UCSD-AML1 (cell line): ENCODE data around the gene ELAVL4.

ENCODE experiments used
- DNase-seq: peaks from one replicate; lab custom pipeline; 2025; ENCODE audit not compliant: unreplicated experiment; lab: John Stamatoyannopoulos, UW

Gene ELAVL4

DNA sequence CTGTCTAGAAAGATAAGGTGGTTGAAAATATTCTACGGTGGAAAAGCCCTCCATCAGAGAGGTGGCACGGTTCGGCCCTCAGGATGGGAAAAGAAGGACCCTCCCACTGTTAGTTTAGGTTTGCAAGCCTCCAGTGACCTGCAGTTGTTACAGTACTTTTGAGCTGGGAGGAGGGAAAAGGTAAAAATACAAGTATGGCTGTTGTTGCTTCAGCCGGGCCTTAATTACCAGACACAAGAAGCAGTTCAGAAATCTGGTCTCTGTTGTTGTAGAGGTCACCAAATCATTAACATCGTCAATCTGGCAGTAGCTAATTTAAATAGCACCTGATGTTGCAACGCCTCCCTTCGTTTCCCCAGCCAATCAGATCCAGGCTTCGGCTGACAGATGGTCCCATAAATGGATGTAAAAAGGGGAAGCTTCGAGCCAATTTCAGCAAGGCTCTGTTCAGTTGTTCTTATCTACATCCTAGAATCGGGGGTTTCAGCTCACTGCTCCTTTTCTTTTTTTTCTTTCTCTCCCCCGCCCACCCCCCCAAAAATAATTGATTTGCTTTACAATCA lies at the start of gene ELAVL4:
Gene ELAVL4 (plus strand): TSS at position 424 of the 563 bp plus-strand sequence. CDS start 270 bp downstream, outside the sequence.
- DNase-seq, result no peak

DNA sequence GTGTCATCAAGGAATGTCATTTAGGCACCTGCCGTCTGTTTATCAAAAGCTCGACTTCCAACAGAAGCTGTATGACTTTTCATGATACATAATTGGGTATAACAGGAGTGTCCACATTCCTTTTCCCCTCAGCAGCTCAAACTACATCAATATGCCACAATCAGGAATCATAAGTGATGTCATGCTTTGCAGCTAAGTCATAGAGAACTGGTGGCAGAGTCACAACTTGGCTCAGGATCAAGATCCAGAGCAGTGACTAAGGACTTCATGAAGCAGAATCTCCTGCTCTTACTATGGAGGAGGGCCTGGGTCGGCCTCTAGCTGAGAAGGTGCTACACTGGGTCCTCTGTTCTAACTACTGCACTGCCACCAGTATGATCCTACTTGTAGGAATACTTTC lies 48.4 kb upstream of the ELAVL4 start:
- DNase-seq, result no peak

DNA sequence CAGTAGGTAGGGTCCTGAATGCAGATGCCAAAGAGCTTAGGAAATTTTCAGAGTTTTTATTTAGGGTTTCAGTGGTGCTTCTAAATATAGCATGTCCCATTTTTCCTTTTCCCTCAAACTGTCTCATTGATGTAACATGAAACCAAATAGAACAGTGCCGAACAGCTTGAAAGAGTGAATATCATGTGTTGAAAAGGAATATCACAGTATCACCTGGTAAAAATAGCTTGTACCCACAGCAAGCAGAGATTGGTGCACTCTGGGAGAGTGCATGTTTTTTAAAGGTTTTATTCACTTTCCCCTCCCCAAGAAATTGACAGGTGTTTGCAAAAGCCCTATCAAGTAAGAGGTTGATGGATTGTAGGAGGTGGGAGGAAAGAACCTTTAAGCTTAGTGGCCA lies 41.9 kb upstream of the ELAVL4 start:
- no peak for DNase-seq

DNA sequence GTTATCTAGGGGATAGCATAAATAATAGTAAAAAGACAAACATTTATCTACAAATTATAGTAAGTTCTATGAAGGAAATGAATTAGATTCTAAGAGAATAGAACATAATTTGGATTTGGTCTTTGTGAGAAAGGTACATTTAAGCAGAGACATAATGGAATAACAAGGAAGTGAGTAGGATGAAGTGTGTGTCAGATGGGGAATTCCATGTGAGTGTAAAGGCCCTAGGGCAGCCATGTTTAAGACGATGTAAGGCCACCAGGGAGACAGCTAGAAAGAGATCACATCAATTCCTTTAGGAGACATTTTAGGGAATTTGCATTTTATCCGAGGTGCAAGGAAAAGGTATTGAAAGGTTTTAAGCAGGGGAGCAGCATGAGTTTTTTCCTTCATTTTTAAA lies 33.8 kb upstream of the ELAVL4 start:
- DNase-seq, result no peak

DNA sequence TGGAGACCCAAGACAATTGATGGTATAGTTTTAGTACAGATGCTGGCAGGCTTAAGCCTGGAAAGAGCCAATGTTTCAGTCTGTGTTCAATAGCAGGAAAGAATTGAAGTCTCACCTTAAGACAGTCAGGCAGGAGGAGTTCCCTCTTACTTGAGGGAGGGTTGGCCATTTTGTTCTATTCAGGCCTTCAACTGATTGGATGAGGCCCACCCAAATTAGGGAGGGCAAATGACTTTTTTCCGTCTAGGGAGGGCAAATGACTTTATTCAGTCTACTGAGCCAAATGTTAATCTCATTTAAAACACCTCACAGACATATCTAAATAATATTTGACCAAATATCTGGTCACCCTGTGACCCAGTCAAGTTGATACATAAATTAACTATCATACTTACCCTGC lies 31.4 kb upstream of the ELAVL4 start:
- no peak for DNase-seq

DNA sequence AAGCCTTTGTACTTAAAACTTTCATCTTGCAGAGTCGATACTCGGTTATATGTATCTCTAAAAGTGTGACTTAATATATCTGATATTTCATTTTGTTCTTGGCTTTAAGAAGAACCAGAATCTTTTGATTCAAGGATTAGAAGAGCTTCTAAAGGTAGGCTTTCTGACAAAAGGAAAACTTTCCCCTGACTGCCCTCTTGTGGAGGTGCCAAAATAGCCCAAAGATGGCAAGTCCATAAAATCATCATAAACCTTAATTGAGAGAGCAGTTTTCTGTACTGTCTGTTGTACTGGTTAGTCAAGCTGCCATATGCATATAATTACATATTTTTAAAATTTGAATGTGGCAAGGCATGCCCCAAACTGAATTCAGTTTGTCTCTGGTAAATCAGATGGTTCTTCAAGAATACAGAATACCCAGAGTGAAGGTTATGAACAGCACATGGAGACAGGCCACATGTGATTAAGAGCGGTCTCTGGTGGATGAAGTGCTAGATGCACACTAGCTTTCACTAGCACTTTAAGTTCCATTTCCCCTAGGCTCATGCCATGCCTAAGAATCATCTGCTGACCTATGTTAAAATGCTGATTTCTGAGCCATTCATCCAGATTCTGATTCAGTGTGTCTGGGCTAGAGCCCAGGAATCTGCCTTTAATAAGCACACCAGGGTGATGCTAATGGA lies 27.7 kb upstream of the ELAVL4 start:
- DNase-seq, result no peak

DNA sequence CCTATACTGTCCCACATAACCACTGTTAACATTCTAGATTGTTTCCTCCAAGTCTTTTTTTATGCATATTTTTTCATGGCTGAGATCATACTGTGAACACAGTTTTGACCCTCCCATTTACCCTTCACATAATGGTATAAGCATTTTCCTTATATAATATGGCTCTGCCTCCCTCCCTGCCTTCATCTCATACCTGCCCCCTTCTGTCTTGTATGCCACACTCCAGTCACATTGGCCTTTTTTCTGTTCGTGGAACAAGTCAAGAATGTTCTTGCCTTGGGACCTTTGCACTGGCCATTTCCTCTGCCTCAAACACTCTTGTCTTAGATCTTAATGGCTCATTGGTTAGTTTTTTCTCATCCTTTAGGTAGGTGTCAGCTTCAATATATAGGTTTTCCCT lies 24.3 kb upstream of the ELAVL4 start:
- no peak for DNase-seq

DNA sequence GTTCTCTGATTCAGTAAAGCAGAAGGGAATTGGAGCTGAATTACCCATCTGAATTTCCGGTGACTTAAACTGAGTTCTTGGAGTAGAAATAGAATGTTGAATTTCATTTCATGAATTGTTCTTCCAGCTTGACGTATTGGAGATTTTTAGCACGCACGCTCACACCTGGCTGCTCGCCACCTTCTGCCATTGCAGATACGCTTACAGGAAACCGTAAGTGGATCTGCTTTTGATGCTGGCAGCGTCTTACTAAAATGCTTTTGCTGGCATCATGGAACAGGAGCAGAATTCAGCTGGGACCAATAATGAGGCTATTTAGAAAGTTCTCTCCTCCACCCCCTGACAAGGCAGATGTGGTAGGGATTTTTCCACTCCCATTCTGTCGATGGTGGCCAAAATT lies 17.7 kb upstream of the ELAVL4 start:
- no peak for DNase-seq

DNA sequence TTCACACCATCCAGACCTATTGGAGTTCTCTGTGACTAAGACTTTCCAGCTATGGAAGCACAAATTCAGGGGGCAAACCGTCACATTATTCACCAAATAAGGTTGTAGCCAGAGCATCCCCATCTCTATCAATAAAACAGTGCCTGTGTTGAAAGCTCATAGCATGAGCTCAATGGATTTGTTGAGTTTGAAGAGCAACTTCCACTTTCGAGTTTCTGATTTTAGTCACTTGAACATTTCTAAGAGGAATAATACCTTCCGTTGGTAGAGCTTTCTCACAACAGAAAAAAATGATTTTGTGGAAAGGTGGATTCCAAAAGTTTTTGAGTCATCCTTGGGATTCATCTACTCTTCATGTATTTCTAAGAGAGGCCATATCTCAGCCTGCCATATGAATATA lies 13.0 kb upstream of the ELAVL4 start:
- no peak for DNase-seq

DNA sequence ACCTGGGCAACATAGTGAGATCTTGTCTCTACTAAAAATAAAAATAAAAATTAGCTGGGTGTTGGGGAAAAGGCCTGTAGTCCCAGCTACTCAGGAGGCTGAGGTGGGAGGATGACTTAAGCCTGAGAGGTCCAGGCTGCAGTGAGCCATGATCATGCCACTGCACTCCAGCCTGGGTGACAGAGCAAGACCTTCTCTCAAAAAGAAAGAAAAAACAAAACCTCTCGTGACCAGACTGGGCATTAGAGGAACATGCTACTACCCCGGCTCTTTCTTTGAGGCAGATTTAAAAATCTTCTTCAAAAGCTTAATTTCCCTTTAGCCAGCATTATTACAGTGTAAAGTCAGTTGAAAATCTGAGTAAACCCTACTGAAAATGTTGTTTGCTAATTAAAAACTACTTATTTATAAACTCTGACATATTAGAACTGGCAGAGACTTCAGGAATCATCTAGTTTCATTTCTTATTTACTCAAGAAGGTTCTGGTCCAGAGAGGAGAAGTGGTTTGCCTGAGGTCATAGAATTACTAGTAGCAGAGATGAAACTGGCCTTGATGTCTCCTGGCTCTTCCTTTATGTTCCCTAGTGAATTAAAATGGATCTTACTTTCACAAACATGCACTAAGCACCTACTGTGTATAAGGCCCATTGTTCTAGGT lies 11.6 kb upstream of the ELAVL4 start:
- no peak for DNase-seq

DNA sequence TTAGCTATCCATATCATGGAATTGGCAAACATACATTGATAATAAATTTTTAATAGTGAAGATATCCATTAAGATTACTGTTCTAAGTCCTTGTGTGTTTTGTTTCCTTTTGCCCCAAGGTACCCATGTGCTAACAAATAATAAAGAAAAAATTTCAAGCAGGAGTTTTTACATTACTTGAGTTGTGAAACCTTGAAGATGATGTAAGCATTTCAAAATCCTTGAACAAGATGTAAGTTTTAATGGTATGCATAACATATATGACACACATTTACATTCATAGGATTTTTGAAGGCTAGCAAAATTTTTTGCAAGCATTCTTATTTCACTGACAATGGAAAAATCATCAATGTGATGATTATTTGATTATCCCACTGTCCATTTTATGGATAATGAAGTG lies 10.9 kb upstream of the ELAVL4 start:
- DNase-seq, result no peak

DNA sequence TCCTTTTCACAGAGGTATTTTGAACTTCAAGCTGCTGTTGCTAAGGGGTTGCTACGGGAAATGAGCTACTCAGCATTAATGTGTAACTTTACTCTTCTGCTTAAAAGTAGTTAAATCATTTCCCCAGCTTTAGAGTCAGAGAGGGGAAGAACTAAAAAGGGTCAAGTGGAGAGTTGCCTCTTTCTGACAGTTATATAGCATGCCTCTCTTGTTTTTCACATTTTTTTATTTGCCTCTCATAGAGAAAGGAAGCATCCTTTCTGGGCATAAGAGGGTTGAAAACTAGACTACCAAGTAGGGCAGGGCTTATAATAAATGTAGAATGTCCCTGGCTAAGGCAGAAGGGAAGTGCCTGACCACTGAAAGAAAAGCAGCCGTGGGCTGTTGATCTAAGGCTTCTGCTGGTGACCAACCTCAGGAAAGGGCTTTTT lies 10.1 kb upstream of the ELAVL4 start:
- DNase-seq, result no peak

DNA sequence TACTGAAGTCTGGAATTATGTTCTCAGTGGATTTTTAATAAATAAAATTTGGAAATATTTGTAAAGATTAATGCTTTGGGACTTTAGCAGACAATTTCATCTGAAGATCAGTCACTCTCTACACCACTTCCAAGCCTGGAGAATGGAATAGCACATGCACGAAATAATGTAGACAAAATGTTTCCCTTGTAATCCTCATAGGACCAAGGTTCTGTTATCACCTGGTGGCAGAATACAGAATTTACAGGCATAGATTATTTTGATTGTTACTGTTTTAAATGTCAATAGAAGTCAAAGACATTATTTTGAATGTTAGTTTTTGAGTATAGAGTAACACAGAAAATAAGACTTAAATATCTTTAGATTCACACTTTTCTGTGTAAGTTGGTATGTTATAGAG lies 9.1 kb upstream of the ELAVL4 start:
- no peak for DNase-seq

DNA sequence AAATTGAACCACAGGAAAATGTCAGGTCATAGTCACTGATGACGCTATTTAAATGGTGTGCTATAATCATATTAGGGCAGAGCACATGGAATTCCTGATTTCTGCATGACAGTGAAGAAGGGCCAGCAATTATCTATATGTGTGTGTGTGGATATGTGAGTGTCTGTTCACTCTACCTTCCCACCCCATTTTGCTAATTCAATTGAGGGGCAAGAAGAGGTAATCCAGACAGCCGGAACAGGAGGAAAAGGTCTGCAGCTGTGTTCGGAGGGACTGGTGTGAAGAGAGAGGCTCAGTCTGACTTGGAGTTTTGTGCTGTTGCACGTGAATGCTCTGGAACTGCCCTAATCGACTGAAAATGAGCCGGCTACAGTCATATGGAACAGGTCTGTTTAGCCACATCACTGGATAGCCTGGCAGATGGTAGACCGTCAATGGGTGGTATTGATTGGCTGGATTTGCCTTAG lies 5.1 kb upstream of the ELAVL4 start:
- no peak for DNase-seq

DNA sequence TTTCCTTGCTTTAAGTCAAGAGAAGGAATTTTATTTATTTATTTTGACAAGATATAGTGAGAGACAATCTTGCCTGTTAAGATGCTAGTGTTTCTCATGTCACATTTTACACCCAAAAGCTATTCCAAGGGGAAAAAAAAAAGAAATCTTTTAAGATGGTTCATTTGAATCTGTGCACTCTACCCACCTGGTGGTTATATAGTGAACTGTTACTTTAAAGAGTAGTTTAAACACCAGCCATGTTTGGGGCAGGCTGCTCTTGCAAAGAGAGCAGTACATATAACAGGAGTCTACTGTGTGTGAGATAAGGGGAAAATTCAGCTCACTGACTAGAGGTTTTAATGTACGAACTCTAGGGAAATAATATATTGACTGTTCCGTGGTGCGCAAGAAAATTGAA lies 3.3 kb upstream of the ELAVL4 start:
- no peak for DNase-seq

DNA sequence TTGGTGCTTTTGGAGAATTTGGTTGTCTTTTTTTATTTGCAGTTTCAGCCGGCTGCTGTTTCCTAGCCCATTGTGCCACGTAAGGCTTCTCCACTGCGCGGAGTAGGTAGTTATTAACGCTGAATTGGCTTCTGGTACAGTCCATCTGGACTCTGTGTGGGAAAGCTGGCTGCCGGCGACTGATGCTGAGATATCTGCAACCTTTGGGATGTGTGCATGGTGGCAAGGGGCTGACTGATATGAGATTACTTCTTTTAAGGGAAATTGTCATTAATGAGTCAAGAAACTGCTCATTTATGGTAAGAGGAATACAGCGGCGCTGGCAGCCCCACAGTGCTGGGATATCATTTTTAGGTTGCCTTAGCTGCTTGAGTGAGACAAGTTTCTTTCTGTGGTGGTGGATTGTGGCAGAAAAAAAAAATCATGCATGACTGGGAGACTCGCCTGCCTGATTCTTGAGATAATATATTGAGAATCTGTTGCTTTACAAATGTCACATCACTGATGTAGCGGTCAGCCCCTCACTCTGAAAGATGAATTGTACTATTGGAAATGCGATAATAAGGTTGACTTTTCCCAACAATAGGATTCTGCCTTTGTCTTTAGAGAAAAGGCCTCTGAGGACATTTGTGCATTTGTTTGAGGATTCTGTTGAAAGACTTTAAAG lies 2.5 kb upstream of the ELAVL4 start:
- no peak for DNase-seq

DNA sequence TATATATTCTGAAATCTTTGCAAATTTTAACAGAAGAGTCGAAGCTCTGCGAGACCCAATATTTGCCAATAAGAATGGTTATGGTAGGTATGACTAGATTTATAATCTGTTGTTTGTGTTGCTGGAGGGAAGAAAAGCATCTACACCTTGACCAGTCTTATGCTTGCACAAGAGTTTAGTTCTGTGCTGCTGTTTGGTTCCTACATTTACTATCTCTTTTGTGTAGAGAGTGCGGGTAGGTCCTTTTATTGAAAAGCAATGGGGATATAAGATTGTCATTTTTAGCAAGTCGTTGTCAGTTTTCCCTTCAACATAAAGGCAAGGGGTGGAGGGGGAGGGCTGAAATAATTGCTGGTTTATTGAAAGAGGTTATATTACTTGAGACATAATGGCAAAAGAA lies 396 bp downstream of the ELAVL4 start:
- no peak for DNase-seq

DNA sequence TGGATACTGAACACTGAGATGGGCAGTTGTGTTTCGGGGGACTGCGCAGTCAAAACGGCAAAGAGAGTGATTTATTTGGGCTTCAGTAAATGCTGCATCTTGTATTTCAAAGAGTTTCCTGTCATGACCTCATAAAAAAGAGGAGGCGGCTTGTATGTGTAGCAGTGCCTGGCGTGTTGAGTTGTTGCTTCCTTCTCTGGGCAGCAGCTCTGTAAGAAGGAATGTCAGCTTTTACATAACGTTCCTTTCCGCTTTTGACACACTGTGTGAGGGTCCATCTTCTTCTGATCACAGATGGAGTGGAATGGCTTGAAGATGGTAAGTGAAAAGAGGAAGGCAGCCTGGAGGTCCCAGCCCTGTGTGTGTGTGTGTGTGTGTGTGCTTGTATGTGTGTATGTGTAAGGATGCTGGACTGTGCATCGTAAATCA lies 941 bp downstream of the ELAVL4 start:
- DNase-seq, result no peak

DNA sequence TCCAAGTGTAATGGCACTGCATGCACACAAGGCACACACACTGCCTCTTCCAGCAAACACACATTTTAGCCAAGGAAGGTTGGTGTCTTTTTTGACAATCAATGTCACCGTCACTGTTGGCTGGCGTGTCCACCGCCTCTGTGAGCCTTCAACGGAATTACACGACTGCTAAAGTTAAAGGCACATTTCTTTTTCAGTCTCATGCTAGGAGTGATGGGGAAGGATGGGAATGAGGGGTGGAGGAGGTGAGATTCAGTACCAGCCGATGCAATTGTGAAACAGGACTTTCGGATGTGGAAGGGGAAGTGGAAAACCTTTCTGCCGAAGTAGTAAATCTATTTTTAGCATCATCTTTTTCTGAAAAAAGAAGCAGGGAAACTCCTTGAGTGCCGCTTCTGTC lies 1.4 kb downstream of the ELAVL4 start:
- DNase-seq, result no peak

DNA sequence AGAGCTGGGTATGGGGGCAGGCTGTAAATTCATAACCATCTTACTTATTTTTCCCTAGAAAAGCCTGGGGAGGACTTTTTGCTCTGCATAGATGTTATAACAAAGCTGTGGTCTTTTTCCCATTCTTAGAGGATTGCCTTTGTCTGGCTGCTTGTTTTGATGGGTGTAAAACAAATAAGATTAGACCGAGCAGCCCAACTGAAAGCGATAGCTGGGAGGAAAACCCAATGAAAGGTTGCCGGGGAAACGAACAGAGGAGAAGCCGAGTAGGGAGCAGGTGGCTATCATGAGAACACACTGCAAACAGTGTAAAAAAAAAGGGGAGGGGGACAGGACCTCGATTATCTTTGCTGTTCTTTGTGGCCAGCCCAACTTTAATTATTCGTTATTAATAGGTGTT lies 1.9 kb downstream of the ELAVL4 start:
- no peak for DNase-seq

DNA sequence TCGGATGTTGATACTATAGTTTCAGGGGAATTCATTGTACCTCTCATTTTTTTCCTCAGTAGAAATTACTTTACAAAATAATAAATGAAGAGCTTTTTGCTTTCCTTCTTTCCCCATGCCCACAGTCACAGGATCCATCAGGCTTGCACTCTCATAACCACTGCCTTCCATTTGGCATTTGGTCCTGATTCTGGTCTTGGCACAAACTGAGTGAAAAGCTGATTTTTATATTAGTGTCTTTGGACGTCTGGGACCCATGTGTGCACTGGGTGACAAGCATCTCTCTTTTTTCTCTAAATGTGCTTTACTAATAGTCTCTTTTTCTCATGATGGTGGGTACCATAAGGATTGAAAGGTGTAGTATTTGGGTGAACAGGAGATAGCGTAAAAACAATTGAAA lies 2.8 kb downstream of the ELAVL4 start:
- no peak for DNase-seq

DNA sequence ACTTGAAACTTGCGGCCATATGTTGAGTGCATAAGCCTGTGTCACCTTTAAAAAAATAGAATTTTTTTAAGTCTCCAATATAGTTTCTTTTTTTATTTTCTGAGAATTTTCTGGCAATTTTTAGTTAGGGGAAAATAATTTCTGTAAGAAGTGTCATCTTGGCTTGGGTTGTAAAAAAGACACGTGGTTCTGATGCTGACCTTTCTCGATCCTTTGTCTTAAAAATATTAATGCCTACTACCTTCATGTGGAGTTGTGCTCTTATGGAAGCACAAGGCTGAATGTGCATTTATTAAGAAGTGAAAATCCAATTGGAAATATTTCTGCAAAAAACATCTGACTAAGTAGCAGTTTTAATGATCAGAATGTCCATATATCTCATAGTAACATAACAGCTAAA lies 3.5 kb downstream of the ELAVL4 start:
- DNase-seq, result no peak
